H1 (cell line): ENCODE results near the gene CELF4. TPM values are rescaled to one million over a fixed set of nuclear protein-coding genes. Genes with fewer than 3 reads are reported as not detected.
A peak's percentile ranks its signal among the peaks of the same experiment; 100 is the strongest.

Experiments used
- CTCF ChIA-PET: fragments of 300-600 bp; sonication (Branson Sonifier 250); formaldehyde crosslinking; loops from one replicate; lab custom pipeline; 2021; ENCODE audit not compliant: partially characterized antibody; lab: Charles Lee
- POLR2A ChIA-PET: fragments of 300-600 bp; sonication (Branson Sonifier 250); formaldehyde crosslinking; loops from one replicate; lab custom pipeline; 2021; ENCODE audit warnings: inconsistent platforms; ENCODE audit not compliant: partially characterized antibody; lab: Charles Lee
- DNase-seq, 2 experiments: peaks; one replicate each; pipeline versions ENCODE4 v3.0.0 to v3.0.0-alpha.2; 2010 to 2022; ENCODE audit warnings: low spot score in 2 of 2, low read depth in 1 of 2, mixed read lengths in 1 of 2
- FAIRE-seq: peaks from 2 replicates; lab custom pipeline; 2011; peaks lifted over from hg19 to GRCh38; lab: Jason Lieb, UNC
- H2AFZ ChIP-seq: 2 replicates; pipeline ENCODE4 v1.8.1; 2012; ENCODE audit warnings: low read length, inconsistent platforms
- H2AK5ac ChIP-seq: 2 replicates; pipeline ENCODE4 v1.6.1; 2013; ENCODE audit warnings: low read depth, low read length
- H2BK120ac ChIP-seq: replicated peaks from 2 replicates; pipeline ENCODE3; 2013; ENCODE audit warnings: low read depth, low read length, inconsistent platforms
- H2BK12ac ChIP-seq: 2 replicates; pipeline ENCODE4 v1.6.1; 2013; ENCODE audit warnings: low read depth, low read length
- H2BK15ac ChIP-seq: 2 replicates; pipeline ENCODE4 v1.6.1; 2013; ENCODE audit warnings: low read length
- H2BK20ac ChIP-seq: 2 replicates; pipeline ENCODE4 v1.6.1; 2013; ENCODE audit warnings: low read length
- H2BK5ac ChIP-seq: 2 replicates; pipeline ENCODE4 v1.6.1; 2013; ENCODE audit warnings: low read depth, low read length
- H3K14ac ChIP-seq: 2 replicates; pipeline ENCODE4 v1.6.1; 2013; ENCODE audit warnings: inconsistent platforms; ENCODE audit not compliant: insufficient read length
- H3K18ac ChIP-seq: 2 replicates; pipeline ENCODE4 v1.6.1; 2013; ENCODE audit warnings: low read length; ENCODE audit errors: extremely low read depth
- H3K23ac ChIP-seq: 2 replicates; pipeline ENCODE4 v1.6.1; 2013; ENCODE audit warnings: inconsistent platforms; ENCODE audit not compliant: insufficient read length
- H3K23me2 ChIP-seq: 2 replicates; pipeline ENCODE4 v1.6.1; 2013; ENCODE audit warnings: low read depth, low read length
- H3K27ac ChIP-seq: 2 replicates; pipeline ENCODE4 v1.6.1; 2011; ENCODE audit warnings: low read depth, low read length, inconsistent platforms
- H3K27me3 ChIP-seq, 4 experiments: replicated peaks in 1 of 4; 1 replicate in 1 of 4; 2 replicates in 3 of 4; pipeline versions ENCODE4 v1.6.1 to v1.8.1; 2011 to 2013; ENCODE audit warnings: low read length in 3 of 4, mild to moderate bottlenecking in 3 of 4, inconsistent platforms in 2 of 4, mixed read lengths in 2 of 4, moderate library complexity in 1 of 4; ENCODE audit not compliant: control insufficient read depth in 3 of 4, insufficient read depth in 3 of 4; ENCODE audit errors: extremely low read depth in 1 of 4
- H3K36me3 ChIP-seq, 4 experiments: 2 replicates each; pipeline versions ENCODE4 v1.6.1 to v1.8.1; 2011 to 2013; ENCODE audit warnings: mild to moderate bottlenecking in 4 of 4, low read length in 3 of 4, moderate library complexity in 2 of 4, control low read depth in 1 of 4, inconsistent platforms in 1 of 4; ENCODE audit not compliant: insufficient read depth in 4 of 4, control insufficient read depth in 2 of 4
- H3K4ac ChIP-seq: replicated peaks from 2 replicates; pipeline ENCODE3; 2013; ENCODE audit warnings: low read length, low read depth, mixed read lengths, inconsistent platforms; ENCODE audit not compliant: insufficient read length
- H3K4me1 ChIP-seq, 4 experiments: replicated peaks in 1 of 4; 1 replicate in 1 of 4; 2 replicates in 3 of 4; pipeline versions ENCODE4 v1.6.1 to v1.8.1; 2011 to 2013; ENCODE audit warnings: low read length in 3 of 4, inconsistent platforms in 2 of 4, mixed read lengths in 1 of 4; ENCODE audit not compliant: insufficient read depth in 4 of 4, control insufficient read depth in 3 of 4
- H3K4me2 ChIP-seq, 2 experiments: 2 replicates each; pipeline versions ENCODE4 v1.6.1 to v1.8.1; 2011 to 2013; ENCODE audit warnings: low read depth in 2 of 2, low read length in 2 of 2, control low read depth in 1 of 2, inconsistent platforms in 1 of 2, mild to moderate bottlenecking in 1 of 2; ENCODE audit not compliant: insufficient read depth in 1 of 2
- H3K4me3 ChIP-seq, 4 experiments: fragments of 200-600, 300-600 bp in 1 of 4; sonication (generic), shearing (Covaris generic), sonication (Bioruptor Twin) in 1 of 4; 2 replicates each; pipeline versions ENCODE4 v1.5.1 to v1.8.1; 2011 to 2016; ENCODE audit warnings: low read length in 4 of 4, low read depth in 3 of 4, control low read depth in 2 of 4, inconsistent platforms in 2 of 4, mild to moderate bottlenecking in 2 of 4, mixed read lengths in 1 of 4, moderate library complexity in 1 of 4; ENCODE audit not compliant: insufficient read depth in 2 of 4; ENCODE audit errors: extremely low read depth in 1 of 4
- H3K56ac ChIP-seq: replicated peaks from 2 replicates; pipeline ENCODE3; 2013; ENCODE audit warnings: low read depth, mild to moderate bottlenecking, mixed read lengths, low read length, inconsistent platforms; ENCODE audit not compliant: insufficient read length
- H3K79me1 ChIP-seq: 2 replicates; pipeline ENCODE4 v1.6.1; 2013; ENCODE audit warnings: low read depth, low read length, control low read depth
- H3K79me2 ChIP-seq, 2 experiments: 2 replicates each; pipeline versions ENCODE4 v1.6.1 to v1.8.1; 2012 to 2013; ENCODE audit warnings: low read length in 2 of 2, mild to moderate bottlenecking in 2 of 2, inconsistent platforms in 1 of 2; ENCODE audit not compliant: insufficient read depth in 2 of 2, control insufficient read depth in 1 of 2
- H3K9ac ChIP-seq, 4 experiments: replicated peaks in 1 of 4; 1 replicate in 1 of 4; 2 replicates in 3 of 4; pipeline versions ENCODE4 v1.6.1 to v1.8.1; 2011 to 2013; ENCODE audit warnings: low read depth in 3 of 4, low read length in 3 of 4, control low read depth in 2 of 4, mild to moderate bottlenecking in 2 of 4, moderate library complexity in 2 of 4, inconsistent platforms in 1 of 4; ENCODE audit errors: extremely low read depth in 1 of 4
- H3K9me3 ChIP-seq, 2 experiments: 2 replicates each; pipeline versions ENCODE4 v1.6.1 to v1.8.1; 2012 to 2013; ENCODE audit warnings: mild to moderate bottlenecking in 2 of 2, moderate library complexity in 2 of 2, control low read depth in 1 of 2, inconsistent platforms in 1 of 2, low read depth in 1 of 2, low read length in 1 of 2, mixed read lengths in 1 of 2; ENCODE audit not compliant: insufficient read depth in 2 of 2
- H4K20me1 ChIP-seq, 2 experiments: replicated peaks in 1 of 2; 2 replicates each; pipeline versions ENCODE3 to v1.8.1; 2011 to 2013; ENCODE audit warnings: inconsistent platforms in 2 of 2, low read length in 2 of 2, mild to moderate bottlenecking in 1 of 2; ENCODE audit not compliant: insufficient read depth in 2 of 2, control insufficient read depth in 1 of 2
- H4K5ac ChIP-seq: 2 replicates; pipeline ENCODE4 v1.6.1; 2013; ENCODE audit warnings: low read length, low read depth, mixed read lengths, inconsistent platforms; ENCODE audit not compliant: insufficient read length
- H4K8ac ChIP-seq: 2 replicates; pipeline ENCODE4 v1.8.0; 2013; ENCODE audit warnings: mild to moderate bottlenecking, moderate library complexity, low read length, inconsistent platforms; ENCODE audit not compliant: insufficient read depth; ENCODE audit errors: extremely low read depth
- H4K91ac ChIP-seq: replicated peaks from 2 replicates; pipeline ENCODE3; 2013; ENCODE audit warnings: low read length, mixed read lengths, inconsistent platforms; ENCODE audit not compliant: insufficient read length
- BRCA1 ChIP-seq: IDR thresholded peaks from 2 replicates; pipeline ENCODE4 v1.6.1; 2012; ENCODE audit warnings: low read depth, low read length, improper control_type of control experiment
- CEBPB ChIP-seq: IDR thresholded peaks from 2 replicates; pipeline ENCODE4 v1.6.1; 2012; ENCODE audit warnings: low read depth, low read length
- EGR1 ChIP-seq: IDR thresholded peaks from 2 replicates; pipeline ENCODE4 v1.6.1; 2011; ENCODE audit warnings: low read depth, low read length, borderline replicate concordance
- HDAC2 ChIP-seq, 2 experiments: fragments of 300-600 bp in 1 of 2; sonication (generic) in 1 of 2; IDR thresholded peaks; 2 replicates each; pipeline ENCODE4 v1.6.1; 2011 to 2012; ENCODE audit warnings: low read depth in 2 of 2, low read length in 2 of 2, mild to moderate bottlenecking in 2 of 2, moderate library complexity in 2 of 2, borderline replicate concordance in 1 of 2, inconsistent platforms in 1 of 2
- NRF1 ChIP-seq: IDR thresholded peaks from 2 replicates; pipeline ENCODE4 v1.6.1; 2011; ENCODE audit warnings: mild to moderate bottlenecking, low read depth, low read length, improper control_type of control experiment
- SP1 ChIP-seq: IDR thresholded peaks from 2 replicates; pipeline ENCODE4 v1.6.1; 2011; ENCODE audit warnings: low read depth, low read length
- SP4 ChIP-seq: IDR thresholded peaks from 2 replicates; pipeline ENCODE4 v1.6.1; 2012; ENCODE audit warnings: low read length, inconsistent platforms
- SRF ChIP-seq: IDR thresholded peaks from 2 replicates; pipeline ENCODE4 v1.6.1; 2011; ENCODE audit warnings: mild to moderate bottlenecking, low read depth, low read length, moderate library complexity
- TAF7 ChIP-seq: optimal IDR thresholded peaks from 2 replicates; pipeline ENCODE3; 2011; ENCODE audit warnings: low read depth, mild to moderate bottlenecking, inconsistent platforms, low read length, moderate library complexity, borderline replicate concordance
- WGBS, 2 experiments: shearing (Covaris generic) in 1 of 2; methylation state at CpG; one replicate each; pipeline versions ENCODE4 v1.1.6 to v1.1.7; 2013 to 2015; ENCODE audit warnings: low lambda C conversion rate in 2 of 2, mixed read lengths in 2 of 2, inconsistent platforms in 1 of 2, low coverage in 1 of 2, missing lambda C conversion rate in 1 of 2; ENCODE audit not compliant: insufficient replicate concordance in 2 of 2, insufficient coverage in 1 of 2, insufficient read length in 1 of 2; ENCODE audit errors: extremely low coverage in 1 of 2, missing lambda C conversion rate in 1 of 2; 5-methylcytosine and 5-hydroxymethylcytosine counted together
- polyA plus RNA-seq, 7 experiments: library from polyadenylated mRNA; depleted of rRNA in 3 of 7; stranded (reverse) in 5 of 7; unstranded in 2 of 7; fragments of >200 nt in 5 of 7; fragments of 200-250 nt in 2 of 7; gene quantifications; 1 replicate in 5 of 7; 2 replicates in 1 of 7; 4 replicates in 1 of 7; pipeline versions ENCODE4 v1.2.1 to v1.2.3, GENCODE V29; 2011 to 2013; ENCODE audit warnings: missing spikeins in 2 of 7, mixed read lengths in 2 of 7
- total RNA-seq: library from RNA; stranded (reverse); fragmentation: NEBNext Ultra II Directional; extraction: Animal tissue kit (Norgen Biotek cat#: 25700); gene quantifications from 2 replicates; pipeline ENCODE4 v1.2.1, GENCODE V29; 2021

Gene CELF4
- total and polyA plus RNA-seq, 2 of the 8 experiments (the other 6 are each of a cell fraction or from before 2014, with no cell fraction given) = 1.6 to 3.4 TPM

DNA sequence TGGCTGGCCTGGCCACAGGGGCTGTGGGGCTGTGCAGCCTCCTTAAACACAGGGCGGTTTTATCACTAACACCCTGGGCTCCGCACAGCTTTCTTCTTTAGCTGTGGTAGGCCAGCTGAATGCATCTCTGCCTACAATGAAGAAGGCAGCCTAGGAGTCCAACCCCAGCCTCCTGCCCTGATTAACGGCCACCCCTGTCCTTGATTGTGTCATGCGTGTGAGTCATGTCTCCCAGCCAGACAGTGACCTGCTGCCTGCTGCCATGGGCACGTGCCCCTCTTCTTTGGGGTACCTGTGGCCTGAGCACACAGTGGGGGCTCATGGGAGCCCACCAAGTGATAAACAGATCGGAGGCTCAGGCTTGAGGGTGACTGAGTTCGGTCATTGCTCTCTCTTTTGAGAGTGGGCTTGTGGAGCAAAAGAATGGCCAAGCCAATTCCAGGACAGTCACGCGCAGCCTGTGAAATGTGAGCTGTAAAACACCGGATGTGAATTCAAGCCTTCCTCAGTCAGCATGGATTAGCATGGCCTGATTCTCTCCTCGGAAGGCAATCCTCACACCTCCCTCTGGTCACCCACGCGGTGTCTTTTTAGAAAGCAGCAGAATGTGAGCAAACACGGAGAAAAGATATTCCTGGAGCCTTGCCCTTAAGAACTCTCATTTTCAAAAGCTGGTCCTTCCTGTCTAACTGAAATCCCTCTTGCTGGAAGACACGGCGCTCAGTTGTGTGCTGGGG lies 144.1 kb downstream of the CELF4 start:
- no peaks in the 10 kb centered on the region; the same call in 1 of the 2 replicates for H3K79me1 ChIP-seq
- no peak overlapping the region for H3K18ac ChIP-seq
- no peak overlapping the region for H2BK120ac ChIP-seq
- H3K27ac ChIP-seq = no peak overlapping the region
- H4K8ac ChIP-seq = no peak overlapping the region
- 84% methylated on average over 16 of the region's 16 CpGs; no CpG with 5 or more reads in 1 of the 2 experiments for WGBS, 2 experiments
- 0 out of 2 replicates have a peak overlapping the region, but pooled peaks have one; percentile 1 for H2BK12ac ChIP-seq
- POLR2A ChIA-PET = interaction anchor here (0.6 to 1.1 kb wide), 4 partner anchors 12 to 116 kb away, joined by 3 to 4 read pairs (median 3); no protein-coding TSS in a partner anchor
- no peak overlapping the region for H3K4me3 ChIP-seq
- H3K79me2 ChIP-seq = no peaks in the 10 kb centered on the region
- no peak for FAIRE-seq
- no peak overlapping the region for H3K23ac ChIP-seq
- CTCF ChIA-PET = interaction anchor here (0.6 to 2.6 kb wide), 16 partner anchors 9 to 158 kb away, joined by 3 to 11 read pairs (median 4); no protein-coding TSS in a partner anchor
- H3K9me3 ChIP-seq = no peaks in the 10 kb centered on the region
- H3K4ac ChIP-seq = no peak overlapping the region
- peak overlapping the region; percentile 53; the same call in 1 of the 2 replicates for H2AK5ac ChIP-seq
- TF ChIP-seq NRF1 (no peak), TAF7 (no peak), SP4 (no peak), EGR1 (no peak), HDAC2 (IDR thresholded peaks at IDR 0.05; ENCODE audit: borderline replicate concordance in 1 of 2, low read depth in 2 of 2, low read length in 2 of 2) (no peak), SP1 (no peak), SRF (no peak), BRCA1 (no peak), CEBPB (no peak)
- TF ChIP-seq, all 59 proteins: peak for 0
- Histone ChIP-seq H4K20me1 (no peaks in the 10 kb centered on the region), H3K4me1 (peaks cover 0 to 15% (median 6%) of the 10 kb centered on the region in 4 experiments; a peak in 3 of 7 replicates), H3K4me2 (no peak overlapping the region), H4K91ac (no peak overlapping the region), H2AFZ (no peak overlapping the region), H3K14ac (no peak overlapping the region), H3K27me3 (no peaks in the 10 kb centered on the region; a peak in 3 of 7 replicates), H4K5ac (no peak overlapping the region), H2BK5ac (no peak overlapping the region), H3K56ac (no peak overlapping the region), H3K23me2 (no peaks in the 10 kb centered on the region), H3K36me3 (no peaks in the 10 kb centered on the region), H3K9ac (no peak overlapping the region), H2BK20ac (no peak overlapping the region), H2BK15ac (no peak overlapping the region)
- DNase-seq = no peak
